H1 (cell line): ENCODE data around the gene AOAH.

Source experiments
- POLR2A ChIP-seq, 2 experiments: IDR thresholded peaks; 1 replicate in 1 of 2; 2 replicates in 1 of 2; pipeline ENCODE4 v1.6.1; 2011; ENCODE audit warnings: low read depth in 2 of 2, low read length in 2 of 2, mild to moderate bottlenecking in 2 of 2; ENCODE audit errors: control extremely low read depth in 1 of 2
- TF ChIP-seq, protein P1 (sequence below): IDR thresholded peaks from 2 replicates; pipeline ENCODE4 v1.6.1; 2011; ENCODE audit warnings: low read depth, mild to moderate bottlenecking, low read length; ENCODE audit not compliant: insufficient read depth

DNA sequence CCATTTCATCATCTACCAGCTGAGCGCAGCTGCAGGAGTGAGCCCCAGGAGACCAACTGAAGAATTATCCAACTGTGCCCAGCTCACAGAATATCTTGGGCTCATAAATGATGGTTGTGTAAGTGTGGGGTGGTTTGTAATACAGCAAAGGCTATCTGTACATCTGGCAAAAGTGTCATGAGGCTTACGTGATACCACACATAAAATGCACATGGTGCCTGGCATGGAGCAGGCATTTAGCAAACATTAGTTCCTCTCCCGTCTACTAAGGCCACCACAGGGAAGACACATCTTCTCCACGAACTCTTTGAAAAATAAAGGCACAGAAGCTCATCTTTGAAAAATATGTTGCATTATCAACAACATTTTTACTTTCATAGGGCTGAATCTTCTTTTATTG is 32.3 kb downstream of the AOAH start:
- no peak for TF ChIP-seq POLR2A (IDR thresholded peaks at IDR 0.05; ENCODE audit: control extremely low read depth in 1 of 2, low read depth in 2 of 2, low read length in 2 of 2)
- TF ChIP-seq, protein P1, sequence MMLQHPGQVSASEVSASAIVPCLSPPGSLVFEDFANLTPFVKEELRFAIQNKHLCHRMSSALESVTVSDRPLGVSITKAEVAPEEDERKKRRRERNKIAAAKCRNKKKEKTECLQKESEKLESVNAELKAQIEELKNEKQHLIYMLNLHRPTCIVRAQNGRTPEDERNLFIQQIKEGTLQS = no peak
